Stimulated activated CD4-positive, alpha-beta T cell treated with anti-CD3 and anti-CD28 coated beads, Interleukin-2, amount 100 ng/mL, for 4 hours (primary cell): ENCODE results near the gene GRID1.

Source experiments
- DNase-seq: peaks from one replicate; pipeline ENCODE4 v3.0.0-alpha.2; 2020; ENCODE audit warnings: low read depth

The GRID1 gene

DNA sequence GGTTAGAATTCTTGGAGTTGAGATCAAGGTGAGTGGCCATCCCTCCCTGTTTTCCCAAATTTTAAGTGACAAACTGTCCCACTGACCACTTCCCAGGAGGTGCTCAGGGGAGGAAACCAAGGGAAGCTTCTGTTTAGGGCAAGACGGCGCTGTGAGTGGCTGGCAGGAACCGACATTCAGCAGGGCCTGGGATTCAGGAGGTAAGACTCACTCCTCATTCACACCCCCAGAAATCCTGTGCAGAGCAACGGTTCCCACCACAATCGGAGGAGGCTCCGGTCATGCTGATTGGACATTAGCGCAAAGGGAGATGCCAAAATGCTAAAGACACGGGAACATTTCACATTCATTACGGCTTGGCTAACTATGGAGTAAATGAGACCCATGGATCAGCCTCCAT lies 200.9 kb downstream of the GRID1 start:
- no peak for DNase-seq

DNA sequence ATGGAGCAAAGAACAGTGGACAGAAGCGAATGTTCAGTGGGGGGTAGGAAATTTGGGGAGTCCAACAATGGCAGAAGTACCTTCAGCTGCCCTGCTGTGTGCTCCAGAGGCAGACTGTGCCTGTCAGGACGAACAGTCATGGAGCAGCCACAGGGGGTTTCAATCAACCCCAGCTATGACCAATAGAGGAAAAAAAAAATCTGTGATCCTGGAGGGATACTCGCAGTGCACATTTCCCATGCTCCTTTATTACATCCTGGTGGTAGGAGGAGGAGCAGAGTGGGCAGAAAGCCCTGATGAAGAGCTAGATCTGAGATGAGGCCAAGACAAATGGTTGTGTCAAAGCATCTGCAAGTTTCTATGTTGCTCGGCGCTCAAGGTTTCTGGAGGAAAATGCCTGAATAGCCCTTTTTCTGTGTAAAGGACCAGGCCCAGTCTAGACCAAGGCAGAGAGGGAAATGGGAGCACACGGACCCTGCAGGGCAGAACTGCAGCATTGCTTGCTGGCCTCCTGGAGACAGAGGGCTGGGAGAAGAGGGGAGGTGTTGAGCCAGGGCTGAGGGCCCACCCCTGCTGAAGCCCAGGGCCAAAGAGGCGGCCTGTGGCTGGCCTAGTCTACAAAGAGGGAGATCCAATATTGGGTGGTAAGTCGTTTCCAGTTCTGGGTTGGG lies 201.5 kb downstream of the GRID1 start:
- no peak for DNase-seq

DNA sequence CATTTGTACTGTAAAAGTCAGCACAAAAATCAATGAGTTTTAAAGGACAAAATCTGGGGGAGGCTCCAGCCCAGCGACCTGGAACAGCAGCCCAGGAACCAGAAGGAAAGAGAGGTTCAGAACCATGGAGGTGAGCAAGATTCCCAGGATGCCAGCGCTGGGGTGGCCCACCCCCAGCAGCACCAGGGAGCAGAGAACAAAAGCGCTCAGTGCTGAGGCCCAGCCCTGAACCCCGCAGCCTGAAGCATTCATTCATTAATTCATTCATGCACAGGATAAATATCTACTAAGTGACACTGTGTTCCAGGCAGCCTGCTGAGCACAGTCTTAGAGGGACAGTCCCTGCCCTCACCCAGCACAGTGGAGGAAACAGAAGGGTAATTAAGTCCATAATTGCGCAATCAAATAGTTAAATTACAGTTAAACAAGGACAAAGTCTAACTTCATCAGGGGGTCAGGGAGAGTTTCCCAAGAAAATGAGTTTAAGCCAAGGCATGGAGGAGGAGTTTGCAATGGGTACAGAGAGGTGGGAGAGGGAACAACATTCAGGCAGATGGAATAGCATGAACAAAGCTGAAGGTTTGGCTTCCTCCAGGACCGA lies 202.3 kb downstream of the GRID1 start:
- no peak for DNase-seq

DNA sequence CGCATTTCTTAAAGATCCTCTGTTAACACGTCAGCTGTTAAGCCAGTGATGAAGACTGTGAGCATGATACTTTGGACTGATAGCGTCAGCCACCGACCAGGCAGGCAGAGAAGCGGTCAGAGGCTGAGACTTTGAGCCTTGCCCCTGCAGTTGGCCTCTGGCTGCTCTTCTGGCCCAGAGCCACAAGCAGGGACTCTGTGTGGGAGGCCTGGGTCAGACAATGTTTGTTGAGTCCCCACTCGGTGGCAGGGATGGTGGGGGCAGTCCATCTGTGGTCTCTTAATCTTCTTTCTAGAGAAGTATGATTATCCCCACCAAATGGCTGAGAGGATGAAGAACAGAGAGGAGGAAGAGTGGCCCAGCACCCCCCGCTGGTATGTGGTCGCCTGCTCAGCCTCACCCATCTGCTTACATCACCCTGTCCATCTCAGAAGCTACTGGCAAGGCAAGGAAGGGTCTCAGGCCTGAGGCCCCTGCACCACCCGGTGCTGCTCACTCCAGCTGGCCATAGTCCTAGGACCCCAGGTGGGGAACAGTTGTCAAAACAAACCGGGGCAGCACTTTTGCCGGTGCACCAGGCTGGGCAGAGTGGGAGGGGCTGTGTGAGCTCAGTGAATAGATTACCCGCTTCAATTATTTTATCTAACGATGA lies 202.9 kb downstream of the GRID1 start:
- no peak for DNase-seq

DNA sequence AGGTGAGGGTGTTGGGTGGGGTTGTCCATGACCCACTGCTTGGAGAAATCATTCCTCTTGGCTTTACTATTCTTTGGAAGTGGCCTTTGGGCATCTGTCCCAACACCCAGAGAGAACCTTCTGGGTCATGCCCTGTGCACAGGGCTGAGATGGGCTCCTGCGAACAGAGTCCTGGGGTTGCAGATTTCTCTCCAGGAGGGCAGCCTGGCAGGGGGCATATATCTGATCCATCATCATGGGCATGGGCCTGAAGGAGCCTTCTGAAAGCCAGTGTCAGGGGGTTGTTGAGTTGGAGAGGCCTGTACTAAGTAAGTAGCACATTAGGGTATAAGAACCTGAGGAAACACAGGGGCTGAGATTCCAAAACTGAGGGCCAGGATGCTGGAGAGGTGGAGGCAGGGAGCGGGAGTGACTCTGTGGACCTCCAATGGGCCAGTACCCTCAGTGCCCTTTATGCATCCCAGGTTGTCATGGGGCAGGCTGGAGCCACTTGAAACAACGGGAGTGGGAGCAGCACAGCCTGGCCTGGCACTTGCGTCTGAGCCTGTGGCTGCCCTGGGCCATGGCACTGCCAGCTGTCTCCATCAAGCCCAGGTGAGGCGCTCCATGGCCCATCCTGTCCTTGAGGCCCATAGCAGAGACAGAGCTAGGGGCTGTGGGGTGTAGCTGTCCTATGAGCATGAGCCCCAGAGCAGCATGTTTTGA lies 203.7 kb downstream of the GRID1 start:
- no peak for DNase-seq

DNA sequence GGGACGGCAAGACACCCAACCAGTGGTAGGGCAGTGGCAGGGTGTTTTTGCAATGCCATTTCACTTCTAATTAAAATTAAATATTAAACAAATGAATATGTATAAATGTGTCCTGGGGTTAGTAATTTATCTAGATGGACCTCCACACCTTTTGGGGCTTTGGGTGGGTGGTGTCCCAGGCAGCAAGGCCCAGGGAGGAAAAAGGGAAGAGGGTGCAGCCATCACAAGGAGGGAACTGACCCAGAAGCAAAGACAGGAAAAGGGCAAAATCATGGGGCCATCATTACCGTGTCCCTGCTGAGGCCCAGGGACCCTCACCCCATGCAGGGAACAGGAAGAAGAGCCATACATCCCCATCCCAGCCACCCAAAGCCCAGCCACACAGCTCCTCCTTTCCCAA lies 204.6 kb downstream of the GRID1 start:
- no peak for DNase-seq

DNA sequence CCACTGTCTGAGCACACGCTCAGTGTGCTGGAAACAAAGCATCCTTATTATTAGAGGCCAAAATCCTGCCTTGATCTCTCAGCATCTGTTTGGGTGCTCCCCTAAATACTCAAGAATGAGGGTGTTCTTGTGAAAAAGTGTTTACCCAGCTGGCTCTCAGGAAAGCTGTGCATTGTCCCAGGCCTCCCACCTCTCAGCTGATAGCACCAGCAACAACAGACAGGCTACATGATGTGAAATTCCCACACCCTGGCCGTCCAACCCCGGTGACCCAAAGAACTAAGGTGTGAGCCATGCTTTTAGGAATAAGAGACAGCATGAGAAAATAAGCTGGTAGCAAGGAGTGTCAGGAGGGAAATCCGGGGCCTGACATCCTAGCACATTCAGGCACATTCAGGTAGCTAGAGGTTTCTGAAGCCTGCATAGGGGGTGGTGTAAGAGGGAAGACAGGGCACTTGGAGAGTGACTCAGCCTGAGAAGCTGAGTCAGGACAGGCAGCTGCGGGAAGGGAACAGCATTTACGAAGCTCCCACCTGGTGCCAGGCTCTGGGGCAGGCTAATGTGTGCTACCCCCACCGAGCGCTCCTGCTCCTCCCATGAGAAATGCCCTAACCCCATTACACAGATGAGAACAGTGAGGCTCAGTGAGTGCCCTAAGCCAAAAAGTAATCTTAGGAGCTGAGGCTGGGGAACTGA lies 205.6 kb downstream of the GRID1 start:
- no peak for DNase-seq

DNA sequence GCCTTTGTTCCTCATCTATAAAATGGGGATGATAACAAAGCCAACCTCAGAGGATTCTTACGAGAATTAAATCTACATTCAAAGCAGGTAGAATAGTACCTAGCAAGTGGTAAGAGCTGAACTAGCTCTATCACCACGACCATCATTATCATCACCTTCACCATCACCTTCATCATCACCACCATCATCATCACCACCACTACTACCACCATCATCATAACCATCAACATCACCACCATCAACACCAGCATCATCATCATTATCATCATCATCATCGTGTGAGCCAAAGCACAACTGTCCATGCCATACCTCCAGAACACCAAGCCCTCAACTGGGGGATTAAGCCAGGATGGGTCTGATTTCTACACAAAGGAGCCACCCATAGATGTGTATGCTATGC lies 206.8 kb downstream of the GRID1 start:
- DNase-seq, result no peak

DNA sequence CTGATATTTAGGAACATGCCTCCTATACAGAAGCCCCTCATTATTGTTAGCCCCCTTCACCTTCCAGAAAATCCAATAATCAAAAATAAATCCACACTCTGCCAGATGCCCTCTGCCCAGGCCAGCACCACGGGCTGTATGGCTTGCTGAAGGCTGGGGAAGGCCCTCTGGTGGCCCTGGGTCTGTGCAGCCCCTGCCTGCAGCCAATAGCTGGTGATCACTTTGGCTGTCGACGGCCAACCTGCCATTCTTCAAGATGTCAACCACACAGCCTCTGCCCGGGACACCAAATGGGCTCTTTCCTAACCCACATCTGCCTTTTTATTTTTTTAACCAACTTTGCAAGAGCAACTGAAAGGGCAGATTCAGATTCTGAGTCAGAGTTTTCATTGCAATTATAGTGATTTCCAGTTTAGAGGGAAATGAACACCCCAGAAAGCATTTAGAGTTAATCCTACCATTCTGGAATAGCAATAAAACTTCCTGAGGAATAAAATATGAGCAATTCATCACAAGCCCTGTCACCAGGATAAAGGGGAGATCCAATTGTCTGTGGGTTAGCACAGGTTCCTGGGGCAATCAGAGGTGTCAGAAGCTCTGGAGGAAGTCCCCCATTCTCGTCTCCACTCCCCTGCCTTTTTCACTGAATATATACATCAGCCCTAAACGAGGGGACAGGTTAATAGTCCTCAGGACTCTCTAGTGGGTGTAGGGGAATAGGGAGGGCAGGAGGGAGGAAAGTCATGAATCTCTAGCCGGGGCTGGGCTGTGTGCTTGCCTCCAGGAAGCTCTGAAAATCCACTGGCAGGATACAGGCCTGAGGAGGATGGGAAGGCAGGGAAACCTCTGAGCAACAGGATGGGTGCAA lies 211.3 kb downstream of the GRID1 start:
- no peak for DNase-seq

DNA sequence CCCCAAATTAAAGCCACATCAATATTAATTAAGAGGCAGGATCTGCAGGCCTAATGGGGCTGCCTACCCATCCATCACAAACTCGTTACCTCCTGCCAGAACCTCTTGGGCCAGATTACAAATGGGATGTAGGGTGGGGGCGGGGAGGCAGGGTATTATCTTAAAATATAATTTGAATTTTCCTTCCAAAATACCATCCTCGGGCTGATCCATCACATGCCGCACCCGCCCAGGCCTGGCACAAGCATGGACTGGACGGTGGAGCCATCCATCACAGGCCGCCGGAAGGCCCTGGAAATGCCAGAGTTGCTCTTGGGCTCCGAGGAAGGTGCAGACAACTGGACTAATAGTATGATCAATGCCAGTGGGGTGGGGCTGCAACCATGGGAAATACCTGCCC lies 212.8 kb downstream of the GRID1 start:
- no peak for DNase-seq

DNA sequence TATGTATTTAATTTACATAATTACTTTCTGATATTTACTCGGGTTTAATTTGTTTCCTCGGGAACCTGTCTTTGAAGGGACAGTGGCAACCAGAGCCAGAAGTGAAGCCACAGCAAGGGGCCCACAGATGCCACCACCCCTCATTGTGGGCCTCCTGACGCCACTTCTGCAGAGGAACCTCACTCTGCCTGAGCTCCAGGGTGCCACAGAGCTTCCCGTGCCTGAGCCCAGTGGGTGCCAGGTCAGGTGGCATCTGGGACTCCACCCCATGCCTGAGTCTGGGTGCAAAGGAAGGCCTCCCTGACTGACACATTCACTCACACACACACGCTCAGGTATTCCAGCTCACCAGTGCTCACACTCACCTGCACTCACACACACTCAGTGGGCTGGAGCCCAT lies 213.7 kb downstream of the GRID1 start:
- no peak for DNase-seq

DNA sequence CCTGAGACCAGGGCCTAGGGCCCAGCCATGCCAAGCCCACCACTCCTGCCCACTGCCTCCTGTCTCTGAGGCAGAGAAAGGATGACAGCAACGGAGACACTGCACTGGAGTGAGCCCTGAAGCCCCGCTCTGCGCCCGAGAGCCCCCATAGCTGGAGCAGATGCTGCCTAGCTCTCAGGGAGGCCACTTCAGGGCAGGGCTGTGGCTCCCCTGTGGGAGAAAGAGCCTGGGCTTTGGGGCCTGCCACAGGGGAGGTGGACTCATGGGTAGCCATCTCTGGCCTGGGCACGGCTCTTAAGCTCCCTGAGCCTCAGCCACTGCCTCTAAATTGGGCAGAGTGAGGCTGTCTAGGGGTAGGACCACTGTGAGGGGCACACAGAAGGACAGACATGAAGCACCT lies 214.2 kb downstream of the GRID1 start:
- no peak for DNase-seq

DNA sequence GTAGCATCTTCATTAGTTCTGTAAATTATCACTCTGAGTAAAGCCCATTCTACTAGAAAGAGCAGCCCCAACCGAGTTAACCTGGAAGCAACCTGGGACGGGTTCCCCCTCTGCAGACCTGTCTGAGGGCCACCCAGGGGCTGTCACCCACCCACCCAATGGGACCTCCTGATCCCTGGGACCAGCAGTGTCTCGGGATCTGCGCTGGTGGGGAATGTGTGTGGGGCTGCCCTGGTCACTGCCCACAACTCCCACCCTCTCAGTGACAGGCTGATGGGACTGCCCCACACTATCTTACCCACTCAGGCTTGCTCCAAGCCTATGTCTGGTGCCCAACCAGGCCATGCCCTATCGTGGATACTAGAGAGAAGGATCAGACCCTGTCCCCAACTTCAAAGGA lies 215.0 kb downstream of the GRID1 start:
- no peak for DNase-seq

DNA sequence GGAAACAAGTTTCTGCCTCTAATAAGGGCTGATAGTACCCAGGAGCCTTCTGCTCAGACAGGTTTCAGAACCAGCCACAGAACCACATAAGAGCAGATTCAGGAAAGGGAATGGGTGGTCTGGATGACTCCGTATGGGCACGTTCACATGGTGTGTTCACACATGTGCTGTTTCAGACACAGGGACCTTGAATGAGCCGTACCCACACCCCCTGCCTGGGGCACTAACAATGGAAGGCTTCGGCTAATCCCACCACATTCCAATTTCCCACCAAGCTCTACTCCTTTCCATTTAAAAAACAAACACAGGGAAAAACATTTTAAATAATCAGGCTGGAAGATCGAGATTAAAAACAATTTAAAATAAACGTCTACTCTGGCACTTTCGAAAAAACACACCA lies 217.3 kb downstream of the GRID1 start:
- DNase-seq, result no peak

DNA sequence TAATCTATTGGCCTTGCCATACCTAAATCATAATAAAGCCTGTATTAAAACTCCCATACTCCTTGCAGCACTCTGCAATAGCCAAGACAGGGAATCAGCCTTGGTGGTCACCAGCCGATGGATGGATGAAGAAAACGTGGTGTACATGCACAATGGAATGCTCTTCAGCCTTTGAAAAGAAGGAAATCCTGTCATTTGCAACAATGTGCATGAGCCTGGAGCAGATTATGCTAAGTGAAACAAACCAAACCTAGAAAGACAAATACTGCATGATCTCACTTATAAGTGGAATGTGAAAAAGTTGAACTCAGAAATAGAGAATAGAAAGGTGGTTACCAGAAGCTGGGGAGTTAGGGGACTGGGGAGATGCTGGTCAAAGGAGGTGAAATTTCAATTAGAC lies 218.5 kb downstream of the GRID1 start:
- no peak for DNase-seq

DNA sequence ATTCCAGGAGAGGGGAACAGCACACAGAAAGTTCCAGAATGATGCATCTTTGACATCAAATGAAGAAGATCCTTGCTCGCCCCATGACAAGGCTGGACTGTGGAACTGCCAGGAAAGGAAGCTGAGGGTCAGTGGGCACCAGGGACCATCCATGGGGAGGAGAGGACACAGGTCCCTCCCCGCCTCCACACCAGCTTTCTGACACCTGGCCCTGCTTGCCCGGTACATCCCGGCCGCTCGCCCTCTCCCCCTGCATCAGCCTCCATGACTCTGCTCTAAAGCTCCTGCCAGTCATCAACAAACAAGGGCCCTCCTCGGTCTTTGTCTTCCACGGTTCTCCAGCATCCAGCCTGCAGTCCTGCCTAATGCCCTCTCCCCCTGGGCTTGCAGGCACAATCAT lies 222.3 kb downstream of the GRID1 start:
- DNase-seq, result no peak

DNA sequence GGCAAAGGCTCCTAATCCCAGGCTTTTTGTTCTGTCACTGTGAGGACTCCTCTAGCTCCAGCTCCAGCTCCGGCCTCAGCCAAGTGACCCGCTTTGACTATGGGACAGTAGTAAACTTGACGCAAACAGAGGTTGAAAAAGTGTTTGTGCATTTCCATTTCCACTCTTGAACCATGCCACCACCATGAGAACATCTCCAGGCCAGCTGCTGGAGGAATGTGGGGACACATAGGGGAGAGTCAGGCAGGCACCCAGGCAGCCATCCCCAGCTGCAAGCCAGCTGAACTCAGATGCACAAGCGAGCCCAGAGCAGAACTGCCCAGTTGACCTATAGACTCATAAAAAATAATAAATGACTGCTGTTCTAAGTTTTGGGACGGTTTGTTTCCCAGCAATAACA lies 224.7 kb downstream of the GRID1 start:
- DNase-seq, result no peak

DNA sequence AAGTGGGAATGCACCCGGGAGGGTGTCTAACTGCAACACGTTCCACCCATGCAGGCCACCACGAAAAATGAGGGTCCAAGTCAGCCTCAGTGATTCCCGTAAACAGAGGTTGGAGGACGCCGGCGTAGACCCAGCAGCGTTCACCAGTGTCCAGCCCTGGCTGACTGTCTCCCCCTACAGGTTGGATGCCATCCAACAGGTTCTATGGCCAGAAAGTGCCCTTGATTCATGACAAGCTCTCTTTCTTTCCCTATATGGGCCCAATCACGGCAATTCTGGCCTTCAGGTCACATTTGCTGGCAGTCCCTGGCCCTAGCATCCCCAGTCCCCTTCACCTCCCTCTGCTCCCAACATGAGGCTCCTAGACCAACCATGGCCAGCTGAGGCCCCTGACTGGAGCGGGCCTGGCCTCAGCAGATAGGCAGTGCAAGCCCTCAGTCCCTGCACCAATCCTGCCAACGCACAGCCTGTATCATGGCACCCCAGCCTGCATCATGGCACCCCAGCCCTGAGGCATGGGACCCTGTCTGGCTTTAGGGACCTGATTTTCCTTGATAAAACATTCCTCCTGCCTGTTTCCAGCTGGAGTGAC lies 227.4 kb downstream of the GRID1 start:
- DNase-seq, result no peak

DNA sequence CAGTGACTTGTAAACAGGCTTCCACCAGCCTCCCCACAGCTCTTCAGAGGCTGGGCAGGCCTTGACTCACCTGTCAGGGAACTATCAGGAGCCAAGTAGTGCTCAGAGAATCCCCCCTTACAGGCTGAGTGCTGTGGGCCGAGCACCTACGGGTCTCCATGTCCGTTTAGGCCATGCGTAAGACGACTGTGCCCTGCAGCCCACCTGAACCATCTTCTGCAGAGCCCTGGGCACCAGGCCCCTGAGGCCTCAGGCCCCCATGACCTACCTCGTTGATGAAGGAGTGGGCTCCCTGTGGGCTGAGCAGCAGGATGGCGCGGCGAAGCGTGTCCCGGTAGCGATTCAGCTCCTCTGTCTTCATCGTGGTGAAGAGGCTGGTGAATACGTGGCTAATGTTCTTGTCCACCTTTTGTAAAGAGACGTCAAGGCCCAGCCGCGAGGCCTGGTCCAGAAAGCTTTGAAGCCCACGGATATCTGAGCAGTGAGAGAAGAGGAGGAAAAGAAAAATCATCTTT lies 228.0 kb downstream of the GRID1 start:
- no peak for DNase-seq

DNA sequence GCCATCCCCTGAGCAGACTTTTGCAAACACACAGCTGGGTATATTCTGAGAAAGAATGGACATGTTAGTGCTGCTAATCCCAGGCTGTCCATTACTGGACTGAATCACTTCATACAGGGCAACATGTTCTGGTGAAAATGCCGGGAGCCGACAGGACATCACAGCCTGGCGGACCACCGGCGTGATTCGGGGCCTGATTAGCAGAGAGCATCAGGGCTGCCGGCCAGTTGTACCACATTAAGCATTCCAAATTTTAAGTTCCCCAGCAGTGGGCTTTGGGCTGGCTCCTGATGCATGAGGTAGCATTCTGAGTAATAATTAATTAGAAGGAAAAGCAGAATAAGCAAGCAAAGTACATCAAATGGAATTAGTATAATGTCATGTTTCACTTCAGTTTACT lies 229.0 kb downstream of the GRID1 start:
- no peak for DNase-seq

DNA sequence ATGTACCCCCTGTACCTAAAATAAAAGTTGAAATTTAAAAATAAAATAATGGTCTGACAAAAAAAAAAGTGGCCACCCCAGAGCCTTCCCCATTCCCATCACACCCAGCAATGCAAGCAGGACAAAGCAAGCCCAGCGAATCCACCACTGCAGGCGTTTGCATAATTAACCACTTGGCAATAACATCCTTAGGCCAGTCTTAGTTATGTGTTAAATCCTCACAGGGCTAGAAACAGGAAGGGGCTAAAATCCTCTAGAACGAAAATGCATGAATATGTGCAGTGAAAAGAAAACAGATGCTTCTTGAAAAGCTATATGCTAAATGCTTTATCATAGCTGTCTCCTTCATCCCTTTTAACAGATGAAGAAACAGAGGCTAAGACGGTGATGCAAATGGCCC lies 229.7 kb downstream of the GRID1 start:
- DNase-seq, result no peak
